ENCODE results near the gene TSEN2. TPM values are rescaled to one million over a fixed set of nuclear protein-coding genes. Genes with fewer than 3 reads are reported as not detected.
A peak's percentile ranks its signal among the peaks of the same experiment; 100 is the strongest.

Gene TSEN2
- total RNA-seq, 2 experiments from 2014 or later, result 9.4 to 10.7 TPM

DNA sequence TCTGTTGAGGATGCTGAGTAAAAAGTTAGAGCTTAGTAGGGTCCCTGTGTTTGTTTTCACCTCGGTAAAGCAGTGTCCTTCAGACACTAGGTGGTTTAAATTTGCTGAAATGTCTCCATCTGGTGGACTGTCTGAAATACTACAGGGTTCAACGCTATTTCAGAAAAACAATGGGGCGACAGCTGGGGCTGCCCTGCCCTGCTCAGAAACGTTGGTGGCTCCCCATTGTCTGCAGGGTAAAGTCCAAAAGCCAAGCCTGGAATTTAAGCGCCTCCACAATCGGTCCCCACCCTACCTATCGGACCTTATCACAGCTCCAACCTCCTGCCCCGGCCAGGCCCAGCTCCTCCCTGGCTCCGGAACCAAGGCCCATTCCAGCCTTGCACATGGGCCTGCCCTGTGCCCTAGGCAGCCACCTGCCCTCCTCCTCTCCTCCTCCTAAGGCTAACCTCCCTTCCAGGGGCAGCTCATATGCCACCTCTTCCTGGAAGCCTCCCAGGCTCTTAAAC is 4.3 kb upstream of the TSEN2 start:
- ChIA-PET POLR2A (interaction anchor here (0.8 kb wide), 1 partner anchor 345 kb away, joined by 3 read pairs; no protein-coding TSS in a partner anchor), CTCF (interaction anchor here (0.6 to 5.6 kb wide), 36 partner anchors 9 to 363 kb away, joined by 3 to 160 read pairs (median 4); partner anchors contain the start of gene TIMP4)
- ATAC-seq, result no peak
- DNase-seq, result peak; percentile 44
- Mint-ChIP-seq H3K27ac (no peak overlapping the region), H3K27me3 (ENCODE audit: low read depth) (no peaks in the 10 kb centered on the region), H3K4me1 (ENCODE audit: low read depth) (peaks cover 18% of the 10 kb centered on the region), H3K36me3 (ENCODE audit: low read depth) (no peaks in the 10 kb centered on the region), H3K9me3 (ENCODE audit: insufficient read depth) (no peaks in the 10 kb centered on the region), H3K4me3 (no peak overlapping the region)

DNA sequence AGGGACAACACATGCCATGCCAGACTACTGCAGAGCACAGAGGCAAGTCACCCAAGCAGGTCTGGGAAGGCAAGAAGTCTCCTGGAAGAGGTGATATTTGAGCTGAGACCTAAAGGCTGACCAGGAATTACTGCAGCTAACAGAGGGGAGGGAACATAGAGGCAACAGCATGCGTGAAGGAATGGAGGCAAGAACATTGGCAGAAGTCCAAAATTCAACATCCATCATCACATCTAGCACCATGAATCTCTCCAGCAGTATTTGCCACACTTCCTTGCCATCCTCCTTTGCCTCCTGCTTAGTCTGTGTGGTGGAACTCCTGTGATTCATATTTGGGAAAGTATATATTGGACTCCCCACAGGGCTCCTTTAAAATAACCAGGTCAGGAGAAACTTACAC is 870 bp upstream of the TSEN2 start:
- CTCF ChIA-PET, result interaction anchor here (2.3 to 3.9 kb wide), 2 partner anchors 345 to 348 kb away, joined by 13 to 32 read pairs; no protein-coding TSS in a partner anchor
- H3K27me3 Mint-ChIP-seq (ENCODE audit: low read depth), result no peaks in the 10 kb centered on the region
- peaks cover 7% of the 10 kb centered on the region for H3K36me3 Mint-ChIP-seq (ENCODE audit: low read depth)
- H3K9me3 Mint-ChIP-seq (ENCODE audit: insufficient read depth), result no peaks in the 10 kb centered on the region
- H3K27ac Mint-ChIP-seq, result peak overlapping the region; percentile 96
- H3K4me1 Mint-ChIP-seq (ENCODE audit: low read depth), result peaks cover 30% of the 10 kb centered on the region
- POLR2A ChIA-PET, result interaction anchor here (1.5 kb wide), 1 partner anchor 25 kb away, joined by 4 read pairs; no protein-coding TSS in a partner anchor
- peak overlapping the region; percentile 95 for H3K4me3 Mint-ChIP-seq
- no peak for DNase-seq
- no peak for ATAC-seq

DNA sequence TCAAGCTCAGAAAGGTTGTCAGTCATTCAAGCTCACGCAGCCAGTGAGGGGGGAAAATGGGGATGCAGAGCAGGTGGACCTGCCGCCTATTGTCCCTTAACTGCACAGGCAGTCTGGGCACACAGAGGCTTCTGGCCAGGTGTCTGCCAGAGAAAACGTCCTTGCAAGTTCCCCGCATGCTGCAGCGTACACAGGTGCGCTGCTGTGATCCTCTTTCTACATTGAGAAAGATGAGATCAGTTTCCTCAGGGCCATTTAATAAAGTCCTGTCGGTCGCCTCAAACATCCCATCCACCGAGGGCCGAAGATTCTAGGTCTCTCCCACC is 445 bp upstream of the TSEN2 start:
- Mint-ChIP-seq H3K36me3 (ENCODE audit: low read depth) (peaks cover 7% of the 10 kb centered on the region), H3K4me1 (ENCODE audit: low read depth) (peaks cover 30% of the 10 kb centered on the region), H3K27me3 (ENCODE audit: low read depth) (no peaks in the 10 kb centered on the region), H3K9me3 (ENCODE audit: insufficient read depth) (no peaks in the 10 kb centered on the region), H3K27ac (peak overlapping the region; percentile 96), H3K4me3 (peak overlapping the region; percentile 95)
- ChIA-PET POLR2A (interaction anchor here (0.6 to 1.5 kb wide), 3 partner anchors 24 to 297 kb away, joined by 3 to 4 read pairs (median 3); no protein-coding TSS in a partner anchor), CTCF (interaction anchor here (1.2 to 3.9 kb wide), 5 partner anchors 9 to 349 kb away, joined by 4 to 32 read pairs (median 8); no protein-coding TSS in a partner anchor)
- ATAC-seq (no peak), DNase-seq (no peak)

DNA sequence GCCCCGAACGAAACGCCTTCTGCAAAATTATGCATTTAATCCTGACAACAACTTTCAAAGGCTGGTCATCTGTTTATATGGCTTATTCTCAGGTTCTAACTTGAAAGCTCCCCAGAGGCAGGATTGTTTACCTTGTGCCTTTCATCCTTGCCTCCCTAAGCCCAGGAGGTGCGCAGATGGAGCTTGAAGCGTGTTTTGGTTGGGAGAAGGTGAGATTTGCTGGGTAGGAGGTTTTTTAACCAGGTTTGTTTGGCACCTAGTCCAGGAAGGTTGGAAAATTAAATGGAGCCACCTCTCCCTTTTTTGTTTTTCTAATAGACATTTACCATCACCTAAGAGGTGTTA is 675 bp downstream of the TSEN2 start:
- POLR2A ChIA-PET, result no interaction called here
- DNase-seq, result no peak
- H3K27me3 Mint-ChIP-seq (ENCODE audit: low read depth), result no peaks in the 10 kb centered on the region

DNA sequence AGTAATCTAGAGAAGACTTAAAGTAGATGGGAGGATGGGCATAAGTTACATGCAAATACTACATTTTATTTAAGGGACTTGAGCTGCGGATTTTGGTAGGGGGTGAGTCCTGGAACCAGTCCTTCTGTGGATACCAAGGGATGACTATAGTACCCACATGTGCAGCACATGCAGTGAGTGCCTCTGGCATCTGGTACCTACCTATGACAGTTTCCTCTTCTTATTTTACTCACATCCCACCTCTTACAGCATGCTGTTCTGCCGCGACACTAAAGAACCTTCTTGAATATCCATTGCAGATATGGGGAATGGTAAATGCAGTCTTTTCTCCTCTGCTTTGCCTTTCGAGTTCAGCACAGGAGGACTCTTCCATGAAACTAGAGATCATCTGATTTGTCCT is 1.7 kb downstream of the TSEN2 start:
- no peak for ATAC-seq
- no peaks in the 10 kb centered on the region for H3K27me3 Mint-ChIP-seq (ENCODE audit: low read depth)
- ChIA-PET CTCF (interaction anchor here (2.2 to 3.9 kb wide), 2 partner anchors 7 to 351 kb away, joined by 8 to 32 read pairs; no protein-coding TSS in a partner anchor), POLR2A (no interaction called here)
- H3K36me3 Mint-ChIP-seq (ENCODE audit: low read depth), result peaks cover 13% of the 10 kb centered on the region
- H3K9me3 Mint-ChIP-seq (ENCODE audit: insufficient read depth), result no peaks in the 10 kb centered on the region
- no peak for DNase-seq
- no peak overlapping the region for H3K4me3 Mint-ChIP-seq
- H3K27ac Mint-ChIP-seq, result no peak overlapping the region
- H3K4me1 Mint-ChIP-seq (ENCODE audit: low read depth), result peaks cover 26% of the 10 kb centered on the region

More for the DNA sequence above, 675 bp downstream of the TSEN2 start:
- ATAC-seq, result no peak
- Mint-ChIP-seq H3K4me1 (ENCODE audit: low read depth) (peaks cover 26% of the 10 kb centered on the region), H3K4me3 (peak overlapping the region; percentile 95), H3K27ac (peak overlapping the region; percentile 96), H3K9me3 (ENCODE audit: insufficient read depth) (no peaks in the 10 kb centered on the region), H3K36me3 (ENCODE audit: low read depth) (peaks cover 10% of the 10 kb centered on the region)
- CTCF ChIA-PET, result interaction anchor here (0.7 to 3.9 kb wide), 6 partner anchors 8 to 350 kb away, joined by 3 to 32 read pairs (median 8); no protein-coding TSS in a partner anchor

DNA sequence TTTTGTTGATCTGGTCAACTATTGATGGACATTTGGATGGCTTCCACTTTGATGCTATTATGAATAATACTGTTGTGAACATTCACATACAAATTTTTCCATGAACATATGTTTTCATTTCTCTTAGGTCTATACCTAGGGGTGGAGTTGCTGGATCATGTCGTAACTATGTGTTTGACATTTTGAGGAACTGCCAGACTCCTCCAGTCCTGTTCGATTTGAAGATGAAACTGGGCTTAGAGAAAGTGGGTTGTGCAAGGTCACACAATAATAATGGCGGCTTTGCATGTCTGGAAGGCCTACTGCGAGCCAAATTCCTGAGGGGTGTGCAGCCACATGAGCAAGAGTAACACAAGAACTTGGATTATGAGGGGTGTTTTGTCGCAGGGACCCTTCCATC is 2.6 kb downstream of the TSEN2 start:
- H3K36me3 Mint-ChIP-seq (ENCODE audit: low read depth), result peaks cover 14% of the 10 kb centered on the region
- ChIA-PET POLR2A (no interaction called here), CTCF (no interaction called here)
- no peak overlapping the region for H3K4me3 Mint-ChIP-seq
- no peak overlapping the region for H3K27ac Mint-ChIP-seq
- no peaks in the 10 kb centered on the region for H3K27me3 Mint-ChIP-seq (ENCODE audit: low read depth)
- H3K9me3 Mint-ChIP-seq (ENCODE audit: insufficient read depth), result no peaks in the 10 kb centered on the region
- peaks cover 26% of the 10 kb centered on the region for H3K4me1 Mint-ChIP-seq (ENCODE audit: low read depth)
- DNase-seq (no peak), ATAC-seq (no peak)

DNA sequence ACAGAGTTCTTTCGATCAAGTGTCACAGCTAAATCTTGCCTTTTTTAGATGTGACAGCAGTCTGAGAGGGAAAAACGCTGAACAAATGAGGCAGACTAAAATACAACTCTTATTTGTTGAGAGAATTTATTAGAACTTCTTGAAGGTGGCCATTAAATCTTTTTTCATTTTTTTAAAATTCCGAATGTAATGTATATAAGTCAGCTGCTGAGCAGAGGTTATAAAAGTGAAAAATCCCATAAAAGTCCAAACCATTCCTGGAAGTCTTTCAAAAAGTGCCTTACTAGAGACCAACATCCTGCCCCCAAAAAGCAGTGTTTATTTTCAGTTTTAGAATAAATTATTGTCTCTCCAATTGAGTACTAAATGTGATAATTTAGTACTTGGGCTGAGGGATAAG is 3.1 kb downstream of the TSEN2 start:
- H3K27ac Mint-ChIP-seq, result no peak overlapping the region
- H3K4me1 Mint-ChIP-seq (ENCODE audit: low read depth), result peaks cover 26% of the 10 kb centered on the region
- H3K27me3 Mint-ChIP-seq (ENCODE audit: low read depth), result no peaks in the 10 kb centered on the region
- DNase-seq, result no peak
- no peaks in the 10 kb centered on the region for H3K9me3 Mint-ChIP-seq (ENCODE audit: insufficient read depth)
- ATAC-seq, result no peak
- no peak overlapping the region for H3K4me3 Mint-ChIP-seq
- CTCF ChIA-PET, result no interaction called here
- peaks cover 17% of the 10 kb centered on the region for H3K36me3 Mint-ChIP-seq (ENCODE audit: low read depth)
- POLR2A ChIA-PET, result no interaction called here

DNA sequence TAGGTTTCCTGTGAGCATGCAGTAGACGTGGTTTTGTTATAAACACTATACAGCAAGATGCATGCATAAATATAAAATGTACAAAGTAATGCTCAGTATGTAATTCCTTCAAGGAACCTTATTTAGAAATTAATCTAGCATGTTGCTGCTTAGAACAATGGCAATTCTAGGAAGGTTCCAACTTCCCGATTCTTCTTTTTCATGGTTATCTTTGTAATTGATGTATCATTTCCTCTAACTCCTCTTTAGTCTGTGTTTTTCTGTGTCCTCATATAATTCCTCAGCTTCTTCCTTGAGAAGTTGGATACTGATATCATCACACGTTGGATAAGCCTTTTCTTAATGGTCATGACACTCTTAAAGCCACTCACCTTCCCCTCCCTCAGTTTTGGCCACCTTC is 3.5 kb downstream of the TSEN2 start:
- ChIA-PET CTCF (no interaction called here), POLR2A (no interaction called here)
- H3K4me1 Mint-ChIP-seq (ENCODE audit: low read depth), result peaks cover 25% of the 10 kb centered on the region
- H3K27me3 Mint-ChIP-seq (ENCODE audit: low read depth), result no peaks in the 10 kb centered on the region
- H3K4me3 Mint-ChIP-seq, result no peak overlapping the region
- no peak overlapping the region for H3K27ac Mint-ChIP-seq
- no peak for DNase-seq
- no peak for ATAC-seq
- H3K36me3 Mint-ChIP-seq (ENCODE audit: low read depth), result peaks cover 17% of the 10 kb centered on the region
- no peaks in the 10 kb centered on the region for H3K9me3 Mint-ChIP-seq (ENCODE audit: insufficient read depth)

DNA sequence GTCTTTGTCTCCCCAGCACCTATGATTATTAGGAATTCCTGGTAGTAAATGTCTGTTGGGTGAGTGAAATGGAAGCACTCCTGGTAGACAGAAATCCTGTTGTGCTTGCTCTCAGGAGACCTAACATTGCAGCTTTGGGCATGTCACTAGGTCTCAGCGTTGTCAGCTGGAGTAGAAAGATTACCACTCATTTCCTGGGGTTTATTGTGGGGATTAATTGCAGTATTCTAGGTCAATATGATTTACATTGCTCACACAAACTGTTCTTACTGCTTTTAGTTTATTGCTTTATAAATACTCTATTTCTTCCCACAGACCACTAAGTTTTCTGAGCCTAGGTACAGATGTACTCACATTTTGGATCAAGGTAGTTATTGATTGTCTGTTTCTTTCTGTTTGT is 5.1 kb downstream of the TSEN2 start:
- ATAC-seq, result no peak
- Mint-ChIP-seq H3K4me1 (ENCODE audit: low read depth) (peaks cover 14% of the 10 kb centered on the region), H3K4me3 (no peak overlapping the region), H3K27ac (no peak overlapping the region), H3K27me3 (ENCODE audit: low read depth) (no peaks in the 10 kb centered on the region), H3K9me3 (ENCODE audit: insufficient read depth) (no peaks in the 10 kb centered on the region), H3K36me3 (ENCODE audit: low read depth) (peaks cover 26% of the 10 kb centered on the region)
- POLR2A ChIA-PET, result no interaction called here
- CTCF ChIA-PET, result interaction anchor here (1.3 kb wide), 1 partner anchor 10 kb away, joined by 4 read pairs; no protein-coding TSS in a partner anchor
- no peak for DNase-seq

DNA sequence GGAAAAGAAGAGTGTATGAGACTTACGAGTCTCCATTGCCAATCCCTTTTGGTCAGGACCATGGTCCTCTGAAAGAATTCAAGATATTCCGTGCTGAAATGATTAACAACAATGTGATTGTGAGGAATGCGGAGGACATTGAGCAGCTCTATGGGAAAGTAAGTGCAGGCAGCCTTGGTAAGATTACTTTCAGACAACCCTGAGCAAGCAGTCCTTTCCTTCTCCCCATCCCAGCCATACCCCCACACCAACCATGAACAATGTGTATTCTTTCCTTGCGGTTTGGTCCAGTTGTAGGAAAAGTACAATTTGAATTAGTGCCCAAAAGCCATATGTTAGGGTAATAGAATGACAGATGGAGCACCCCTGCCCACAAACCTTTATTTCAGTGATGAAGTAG is 5.6 kb downstream of the TSEN2 start:
- Mint-ChIP-seq H3K9me3 (ENCODE audit: insufficient read depth) (no peaks in the 10 kb centered on the region), H3K27ac (no peak overlapping the region), H3K36me3 (ENCODE audit: low read depth) (peaks cover 28% of the 10 kb centered on the region), H3K27me3 (ENCODE audit: low read depth) (no peaks in the 10 kb centered on the region), H3K4me1 (ENCODE audit: low read depth) (peaks cover 14% of the 10 kb centered on the region), H3K4me3 (no peak overlapping the region)
- no peak for ATAC-seq
- DNase-seq, result no peak
- ChIA-PET CTCF (interaction anchor here (1.3 kb wide), 1 partner anchor 10 kb away, joined by 4 read pairs; no protein-coding TSS in a partner anchor), POLR2A (no interaction called here)

DNA sequence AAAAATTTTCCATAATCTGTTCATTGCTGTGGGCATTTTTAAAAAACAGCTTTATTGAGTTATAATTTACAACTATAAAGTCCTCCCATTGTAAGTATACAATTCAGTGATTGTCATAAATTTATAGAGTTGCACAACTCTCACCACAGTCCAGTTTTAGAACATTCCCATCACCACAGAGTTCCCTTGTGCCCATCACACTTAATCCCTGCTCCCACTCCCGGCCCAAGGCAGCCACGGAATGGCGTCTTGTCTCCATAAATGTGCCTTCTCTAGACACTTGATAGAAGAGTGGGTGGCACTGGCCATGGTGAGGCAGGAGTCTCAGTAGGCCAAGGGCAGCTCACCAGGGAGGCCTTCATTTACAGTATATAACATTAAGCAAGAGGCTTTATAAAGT is 6.3 kb downstream of the TSEN2 start:
- ChIA-PET POLR2A (no interaction called here), CTCF (no interaction called here)
- Mint-ChIP-seq H3K27me3 (ENCODE audit: low read depth) (no peaks in the 10 kb centered on the region), H3K9me3 (ENCODE audit: insufficient read depth) (no peaks in the 10 kb centered on the region), H3K27ac (no peak overlapping the region), H3K36me3 (ENCODE audit: low read depth) (peaks cover 28% of the 10 kb centered on the region), H3K4me1 (ENCODE audit: low read depth) (peaks cover 6% of the 10 kb centered on the region), H3K4me3 (no peak overlapping the region)
- no peak for DNase-seq
- ATAC-seq, result no peak

DNA sequence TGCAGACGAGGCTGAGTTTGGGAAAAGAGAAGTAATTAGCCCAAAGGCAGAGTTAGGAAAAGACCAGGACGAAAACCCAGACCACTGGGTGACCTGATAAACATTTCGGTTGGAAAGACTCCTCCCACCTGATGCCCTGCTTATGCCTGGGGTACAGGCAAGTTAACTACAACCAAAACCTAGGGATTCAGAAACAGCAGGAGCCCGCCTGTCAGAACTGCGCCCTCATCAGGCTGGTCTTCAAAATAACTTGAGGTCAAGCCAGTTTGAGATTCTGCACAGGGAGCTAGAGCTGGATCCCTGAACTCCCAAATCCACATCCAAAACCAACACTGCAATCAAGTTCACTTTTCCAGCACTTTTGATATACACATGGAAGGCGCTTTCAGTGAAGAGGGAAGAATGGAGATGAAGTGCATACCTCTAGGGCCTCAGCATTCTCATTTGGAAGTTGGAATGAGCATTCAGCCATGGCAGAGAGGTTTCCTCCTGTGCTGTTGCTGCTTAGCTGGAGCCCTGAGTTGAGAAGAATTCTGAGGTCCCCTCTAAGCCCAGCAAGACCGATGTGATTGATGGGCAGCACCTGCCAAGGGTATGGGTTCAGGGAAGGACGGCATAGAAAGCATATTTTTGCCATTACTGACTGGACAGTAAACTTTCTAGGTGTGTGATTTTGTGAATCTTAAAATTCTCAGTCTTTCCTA is 11.6 kb downstream of the TSEN2 start:
- DNase-seq, result no peak
- ATAC-seq, result no peak
- no peak overlapping the region for H3K27ac Mint-ChIP-seq
- CTCF ChIA-PET, result interaction anchor here (0.7 to 1.6 kb wide), 4 partner anchors 14 to 94 kb away, joined by 3 to 4 read pairs (median 3); no protein-coding TSS in a partner anchor
- peaks cover 20% of the 10 kb centered on the region for H3K36me3 Mint-ChIP-seq (ENCODE audit: low read depth)
- POLR2A ChIA-PET, result no interaction called here
- no peaks in the 10 kb centered on the region for H3K27me3 Mint-ChIP-seq (ENCODE audit: low read depth)
- H3K9me3 Mint-ChIP-seq (ENCODE audit: insufficient read depth), result no peaks in the 10 kb centered on the region
- H3K4me1 Mint-ChIP-seq (ENCODE audit: low read depth), result no peaks in the 10 kb centered on the region
- no peak overlapping the region for H3K4me3 Mint-ChIP-seq
